Fibroblast of lung (primary cell): Measurements from ENCODE around the gene PHKG2. TPM values are rescaled to one million over a fixed set of nuclear protein-coding genes. Genes with fewer than 3 reads are reported as not detected.

ENCODE experiments used
- DNase-seq, 2 donors: peaks; one replicate each; pipeline versions ENCODE4 v3.0.0 to v3.0.0-alpha.2; 2010; ENCODE audit warnings: low read depth in 2 of 2
- H2AFZ ChIP-seq: 2 replicates; pipeline ENCODE4 v1.5.1; 2012; ENCODE audit warnings: low read length, control low read depth, inconsistent platforms
- H3K27ac ChIP-seq: 2 replicates; pipeline ENCODE4 v1.5.1; 2011; ENCODE audit warnings: low read length, control low read depth; ENCODE audit not compliant: insufficient read depth
- H3K27me3 ChIP-seq: 2 replicates; pipeline ENCODE4 v1.5.1; 2011; ENCODE audit warnings: mild to moderate bottlenecking, low read length; ENCODE audit not compliant: control insufficient read depth, insufficient read depth
- H3K36me3 ChIP-seq: 2 replicates; pipeline ENCODE4 v1.5.1; 2011; ENCODE audit warnings: low read length; ENCODE audit not compliant: control insufficient read depth, insufficient read depth
- H3K4me1 ChIP-seq: 2 replicates; pipeline ENCODE4 v1.5.1; 2011; ENCODE audit warnings: low read length; ENCODE audit not compliant: control insufficient read depth, insufficient read depth; ENCODE audit errors: extremely low read depth
- H3K4me2 ChIP-seq: 2 replicates; pipeline ENCODE4 v1.5.1; 2011; ENCODE audit warnings: low read length, control low read depth; ENCODE audit not compliant: insufficient read depth; ENCODE audit errors: extremely low read depth
- H3K4me3 ChIP-seq, 4 experiments: fragments of 200-600 bp in 1 of 4; sonication (generic) in 1 of 4; replicated peaks in 1 of 4; 2 replicates each; pipeline ENCODE4 v1.5.1; 2011 to 2016; ENCODE audit warnings: low read length in 4 of 4, low read depth in 3 of 4, mild to moderate bottlenecking in 3 of 4, control low read depth in 2 of 4, inconsistent platforms in 1 of 4, mixed read lengths in 1 of 4; ENCODE audit not compliant: insufficient read depth in 1 of 4; ENCODE audit errors: control extremely low read depth in 1 of 4
- H3K79me2 ChIP-seq: 2 replicates; pipeline ENCODE4 v1.5.1; 2012; ENCODE audit warnings: mild to moderate bottlenecking, low read length, inconsistent platforms; ENCODE audit not compliant: control insufficient read depth, insufficient read depth
- H3K9ac ChIP-seq: 2 replicates; pipeline ENCODE4 v1.5.1; 2011; ENCODE audit warnings: mild to moderate bottlenecking, low read length, control low read depth; ENCODE audit not compliant: insufficient read depth
- H3K9me3 ChIP-seq: 2 replicates; pipeline ENCODE4 v1.5.1; 2012; ENCODE audit warnings: low read depth, low read length; ENCODE audit not compliant: control insufficient read depth, insufficient read depth
- H4K20me1 ChIP-seq: 2 replicates; pipeline ENCODE4 v1.5.1; 2011; ENCODE audit warnings: low read length; ENCODE audit not compliant: control insufficient read depth, insufficient read depth; ENCODE audit errors: extremely low read depth
- EZH2 ChIP-seq: IDR thresholded peaks from 2 replicates; pipeline ENCODE4 v1.5.1; 2012; ENCODE audit warnings: low read length, control low read depth, mild to moderate bottlenecking; ENCODE audit errors: missing control alignments
- polyA plus RNA-seq, 2 donors: library from polyadenylated mRNA; depleted of rRNA in 1 of 2; stranded (reverse) in 1 of 2; unstranded in 1 of 2; fragments of >200 nt; gene quantifications; 2 replicates each; pipeline ENCODE4 v1.2.1, GENCODE V29; 2011 to 2012; ENCODE audit warnings: missing spikeins in 1 of 2
- total RNA-seq: library from RNA; depleted of rRNA; stranded (reverse); fragments of >200 nt; gene quantifications from 2 replicates; pipeline ENCODE4 v1.2.1, GENCODE V29; 2014
- TF ChIP-seq, protein P1 (sequence below), 2 donors: IDR thresholded peaks in 1 of 2; conservative IDR thresholded peaks in 1 of 2; 1 replicate in 1 of 2; 2 replicates in 1 of 2; pipeline ENCODE4 v1.5.1; 2011 to 2012; ENCODE audit warnings: low read length in 2 of 2, control low read depth in 1 of 2, inconsistent platforms in 1 of 2, low read depth in 1 of 2, mild to moderate bottlenecking in 1 of 2

Gene PHKG2
- total and polyA plus RNA-seq, 2 donors (not counting 1 experiment from before 2014, with no cell fraction given) = 15.4 to 19.4 TPM

DNA sequence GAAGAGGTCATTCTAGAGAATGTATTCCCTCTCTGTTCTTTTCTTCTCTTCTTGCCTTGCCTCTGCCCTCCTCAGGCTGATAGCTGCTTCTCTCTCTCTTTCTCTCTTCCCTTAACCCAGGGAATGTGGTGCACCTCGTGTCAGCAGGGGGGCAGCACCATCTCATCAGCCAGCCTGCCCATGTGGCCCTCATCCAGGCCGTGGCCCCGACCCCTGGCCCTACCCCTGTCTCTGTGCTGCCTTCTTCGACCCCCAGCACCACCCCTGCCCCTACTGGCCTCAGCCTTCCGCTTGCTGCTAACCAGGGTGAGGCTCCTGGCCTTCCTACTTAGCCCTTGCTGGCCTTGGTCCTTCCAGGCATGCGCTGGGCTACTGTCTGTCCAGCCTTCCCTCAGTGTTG, 25.8 kb upstream of the PHKG2 start:
- Histone ChIP-seq H3K4me3 (no peak overlapping the region), H3K36me3 (peaks cover 47% of the 10 kb centered on the region), H3K27me3 (no peaks in the 10 kb centered on the region), H3K4me1 (peaks cover 4% of the 10 kb centered on the region), H3K9ac (no peak overlapping the region), H4K20me1 (no peaks in the 10 kb centered on the region), H3K79me2 (peaks cover 11% of the 10 kb centered on the region), H3K9me3 (no peaks in the 10 kb centered on the region), H2AFZ (no peak overlapping the region), H3K27ac (no peak overlapping the region), H3K4me2 (no peak overlapping the region)
- DNase-seq = no peak
- no peak for TF ChIP-seq EZH2
- TF ChIP-seq, protein P1, sequence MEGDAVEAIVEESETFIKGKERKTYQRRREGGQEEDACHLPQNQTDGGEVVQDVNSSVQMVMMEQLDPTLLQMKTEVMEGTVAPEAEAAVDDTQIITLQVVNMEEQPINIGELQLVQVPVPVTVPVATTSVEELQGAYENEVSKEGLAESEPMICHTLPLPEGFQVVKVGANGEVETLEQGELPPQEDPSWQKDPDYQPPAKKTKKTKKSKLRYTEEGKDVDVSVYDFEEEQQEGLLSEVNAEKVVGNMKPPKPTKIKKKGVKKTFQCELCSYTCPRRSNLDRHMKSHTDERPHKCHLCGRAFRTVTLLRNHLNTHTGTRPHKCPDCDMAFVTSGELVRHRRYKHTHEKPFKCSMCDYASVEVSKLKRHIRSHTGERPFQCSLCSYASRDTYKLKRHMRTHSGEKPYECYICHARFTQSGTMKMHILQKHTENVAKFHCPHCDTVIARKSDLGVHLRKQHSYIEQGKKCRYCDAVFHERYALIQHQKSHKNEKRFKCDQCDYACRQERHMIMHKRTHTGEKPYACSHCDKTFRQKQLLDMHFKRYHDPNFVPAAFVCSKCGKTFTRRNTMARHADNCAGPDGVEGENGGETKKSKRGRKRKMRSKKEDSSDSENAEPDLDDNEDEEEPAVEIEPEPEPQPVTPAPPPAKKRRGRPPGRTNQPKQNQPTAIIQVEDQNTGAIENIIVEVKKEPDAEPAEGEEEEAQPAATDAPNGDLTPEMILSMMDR (conservative IDR thresholded peaks at IDR 0.05 in 1 of 2, IDR thresholded peaks at IDR 0.05 in 1 of 2; ENCODE audit: low read depth in 1 of 2, low read length in 2 of 2) = peak in 1 of 2 donors; percentile 5

DNA sequence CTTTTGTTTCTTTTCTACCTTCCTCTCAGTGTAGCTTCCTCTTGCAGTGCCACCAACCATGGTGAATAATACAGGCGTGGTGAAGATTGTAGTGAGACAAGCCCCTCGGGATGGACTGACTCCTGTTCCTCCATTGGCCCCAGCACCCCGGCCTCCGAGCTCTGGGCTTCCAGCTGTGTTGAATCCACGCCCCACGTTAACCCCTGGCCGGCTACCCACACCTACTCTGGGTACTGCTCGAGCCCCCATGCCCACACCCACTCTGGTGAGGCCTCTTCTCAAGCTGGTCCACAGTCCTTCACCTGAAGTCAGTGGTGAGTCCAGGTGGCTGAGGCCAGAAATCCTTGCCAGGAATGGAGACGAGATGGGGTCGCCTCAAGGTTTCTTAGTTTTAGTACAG, 25.3 kb upstream of the PHKG2 start:
- Histone ChIP-seq H3K4me3 (no peak overlapping the region), H4K20me1 (no peaks in the 10 kb centered on the region), H3K9ac (no peak overlapping the region), H3K27me3 (no peaks in the 10 kb centered on the region), H3K79me2 (peaks cover 12% of the 10 kb centered on the region), H3K4me1 (peaks cover 4% of the 10 kb centered on the region), H3K27ac (no peak overlapping the region), H3K9me3 (no peaks in the 10 kb centered on the region), H2AFZ (no peak overlapping the region), H3K36me3 (peaks cover 47% of the 10 kb centered on the region), H3K4me2 (no peak overlapping the region)
- TF ChIP-seq EZH2 = no peak
- TF ChIP-seq, protein P1 (conservative IDR thresholded peaks at IDR 0.05 in 1 of 2, IDR thresholded peaks at IDR 0.05 in 1 of 2; ENCODE audit: low read depth in 1 of 2, low read length in 2 of 2) = no peak
- no peak for DNase-seq

DNA sequence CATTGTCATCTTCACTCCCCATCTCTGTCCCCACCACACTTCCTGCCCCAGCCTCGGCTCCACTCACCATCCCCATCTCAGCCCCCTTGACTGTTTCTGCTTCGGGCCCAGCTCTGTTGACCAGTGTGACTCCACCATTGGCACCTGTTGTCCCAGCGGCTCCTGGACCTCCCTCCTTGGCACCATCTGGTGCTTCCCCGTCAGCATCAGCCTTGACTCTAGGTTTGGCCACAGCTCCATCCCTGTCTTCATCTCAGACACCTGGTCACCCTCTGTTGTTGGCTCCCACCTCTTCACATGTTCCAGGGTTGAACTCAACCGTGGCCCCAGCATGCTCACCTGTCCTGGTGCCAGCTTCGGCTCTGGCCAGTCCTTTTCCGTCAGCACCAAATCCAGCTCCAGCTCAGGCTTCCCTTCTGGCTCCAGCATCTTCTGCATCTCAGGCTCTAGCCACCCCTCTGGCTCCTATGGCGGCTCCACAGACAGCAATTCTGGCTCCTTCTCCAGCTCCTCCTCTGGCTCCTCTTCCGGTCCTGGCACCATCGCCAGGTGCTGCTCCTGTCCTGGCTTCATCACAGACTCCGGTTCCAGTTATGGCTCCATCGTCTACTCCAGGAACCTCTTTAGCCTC, 24.4 kb upstream of the PHKG2 start:
- Histone ChIP-seq H3K4me2 (no peak overlapping the region), H3K79me2 (peaks cover 12% of the 10 kb centered on the region), H3K4me3 (no peak overlapping the region), H3K9me3 (no peaks in the 10 kb centered on the region), H3K36me3 (peaks cover 50% of the 10 kb centered on the region), H3K4me1 (peaks cover 4% of the 10 kb centered on the region), H3K27ac (no peak overlapping the region), H2AFZ (no peak overlapping the region), H3K27me3 (no peaks in the 10 kb centered on the region), H4K20me1 (no peaks in the 10 kb centered on the region), H3K9ac (no peak overlapping the region)
- no peak for DNase-seq
- TF ChIP-seq EZH2 = no peak
- TF ChIP-seq, protein P1 (conservative IDR thresholded peaks at IDR 0.05 in 1 of 2, IDR thresholded peaks at IDR 0.05 in 1 of 2; ENCODE audit: low read depth in 1 of 2, low read length in 2 of 2) = no peak
